Esophagus (tissue), 2 donors: ENCODE results near the gene SNAPC4. TPM values are rescaled to one million over a fixed set of nuclear protein-coding genes. Genes with fewer than 3 reads are reported as not detected.

Source experiments
- H3K27ac ChIP-seq, 2 donors: one replicate each; pipeline ENCODE4 v1.5.1; 2013; ENCODE audit warnings: low read depth in 2 of 2, mild to moderate bottlenecking in 2 of 2, inconsistent platforms in 1 of 2, low read length in 1 of 2, moderate library complexity in 1 of 2
- H3K27me3 ChIP-seq, 2 donors: one replicate each; pipeline ENCODE4 v1.6.1; 2013; ENCODE audit warnings: low read length in 2 of 2, control low read depth in 1 of 2, mild to moderate bottlenecking in 1 of 2; ENCODE audit not compliant: insufficient read depth in 2 of 2, control insufficient read depth in 1 of 2
- H3K36me3 ChIP-seq, 2 donors: one replicate each; pipeline ENCODE4 v1.6.1; 2013; ENCODE audit warnings: low read length in 1 of 2; ENCODE audit not compliant: control insufficient read depth in 2 of 2, insufficient read depth in 2 of 2
- H3K4me1 ChIP-seq, 2 donors: one replicate each; pipeline ENCODE4 v1.6.1; 2013; ENCODE audit warnings: low read length in 1 of 2; ENCODE audit not compliant: control insufficient read depth in 2 of 2, insufficient read depth in 2 of 2
- H3K4me3 ChIP-seq, 2 donors: one replicate each; pipeline ENCODE4 v1.5.1; 2013; ENCODE audit warnings: low read length in 2 of 2, mild to moderate bottlenecking in 2 of 2, low read depth in 1 of 2, moderate library complexity in 1 of 2
- H3K9me3 ChIP-seq, 2 donors: one replicate each; pipeline ENCODE4 v1.6.1; 2013; ENCODE audit warnings: mild to moderate bottlenecking in 2 of 2, low read depth in 1 of 2, low read length in 1 of 2, moderate library complexity in 1 of 2; ENCODE audit not compliant: control insufficient read depth in 2 of 2, insufficient read depth in 1 of 2
- WGBS, 2 donors: extraction: QIAGEN DNeasy Blood & Tissue Kit; methylation state at CpG; one replicate each; pipeline ENCODE4 v1.1.7; 2013; 5-methylcytosine and 5-hydroxymethylcytosine counted together
- polyA plus RNA-seq, 2 donors: library from polyadenylated mRNA; stranded (reverse); fragments of 200-250 nt; gene quantifications; one replicate each; pipeline ENCODE4 v1.2.3, GENCODE V29; 2013
- donor health status: healthy with polysubstance abuse.
- donor health status: Bipolar disorder and iron deficiency.

Gene SNAPC4
- polyA plus RNA-seq, result 1 to 10 TPM; 3.5 to 6.6 TPM

GRCh38 chr9:136400038-136400834 is at the start of gene SNAPC4:
SNAPC4 (minus strand) TSS chr9:136400170; CDS start chr9:136398428, 1,742 bp downstream.
- 5% methylated on average over 68 to 71 of the region's 71 CpGs for WGBS, 2 donors
- Histone ChIP-seq H3K27me3 (no peaks in the 10 kb centered on the region), H3K9me3 (no peaks in the 10 kb centered on the region), H3K27ac (no peak within 1 kb of the TSS), H3K4me3 (peak within 1 kb of the TSS; percentile 90 to 93), H3K36me3 (peaks cover 10 to 40% of the 10 kb centered on the region in 2 donors), H3K4me1 (peaks cover 0 to 22% of the 10 kb centered on the region in 2 donors)

- Histone ChIP-seq H3K27ac (no peak overlapping the region), H3K4me1 (no peaks in the 10 kb centered on the region), H3K36me3 (peaks cover 21 to 62% of the 10 kb centered on the region in 2 donors), H3K9me3 (no peaks in the 10 kb centered on the region), H3K27me3 (no peaks in the 10 kb centered on the region), H3K4me3 (no peak overlapping the region)
- 89 to 92% methylated on average over 3 of the region's 3 CpGs for WGBS, 2 donors
These were observed 48.7 kb upstream of the SNAPC4 start for GRCh38 chr9:136448655-136449054.

GRCh38 chr9:136447173-136447778 is 47.3 kb upstream of the SNAPC4 start:
- 92 to 95% methylated on average over 27 of the region's 27 CpGs for WGBS, 2 donors
- Histone ChIP-seq H3K9me3 (no peaks in the 10 kb centered on the region), H3K36me3 (peaks cover 28 to 66% of the 10 kb centered on the region in 2 donors), H3K27me3 (no peaks in the 10 kb centered on the region), H3K4me1 (no peaks in the 10 kb centered on the region), H3K4me3 (no peak overlapping the region), H3K27ac (no peak overlapping the region)

GRCh38 chr9:136445799-136446198 is 45.8 kb upstream of the SNAPC4 start:
- Histone ChIP-seq H3K4me1 (no peaks in the 10 kb centered on the region), H3K27ac (no peak overlapping the region), H3K27me3 (no peaks in the 10 kb centered on the region), H3K9me3 (no peaks in the 10 kb centered on the region), H3K4me3 (no peak overlapping the region), H3K36me3 (peaks cover 32 to 69% of the 10 kb centered on the region in 2 donors)
- 83 to 89% methylated on average over 7 of the region's 7 CpGs for WGBS, 2 donors

- H3K4me3 ChIP-seq, result no peak overlapping the region
- H3K27ac ChIP-seq, result no peak overlapping the region
- H3K4me1 ChIP-seq, result peaks cover 0 to 5% of the 10 kb centered on the region in 2 donors
- H3K36me3 ChIP-seq, result peaks cover 28 to 57% of the 10 kb centered on the region in 2 donors
- H3K27me3 ChIP-seq, result no peaks in the 10 kb centered on the region
- 89 to 92% methylated on average over 20 of the region's 20 CpGs for WGBS, 2 donors
- H3K9me3 ChIP-seq, result no peaks in the 10 kb centered on the region
These were observed 44.1 kb upstream of the SNAPC4 start for GRCh38 chr9:136444102-136444501.

- Histone ChIP-seq H3K36me3 (peaks cover 28 to 55% of the 10 kb centered on the region in 2 donors), H3K27me3 (no peaks in the 10 kb centered on the region), H3K4me1 (peaks cover 0 to 6% of the 10 kb centered on the region in 2 donors), H3K4me3 (no peak overlapping the region), H3K9me3 (no peaks in the 10 kb centered on the region), H3K27ac (no peak overlapping the region)
- WGBS, 2 donors, result 93 to 95% methylated on average over 7 of the region's 7 CpGs
These were observed 43.7 kb upstream of the SNAPC4 start for GRCh38 chr9:136443687-136444086.

GRCh38 chr9:136443087-136443486 is 43.1 kb upstream of the SNAPC4 start:
- Histone ChIP-seq H3K36me3 (peaks cover 28 to 49% of the 10 kb centered on the region in 2 donors), H3K4me1 (peaks cover 0 to 10% of the 10 kb centered on the region in 2 donors), H3K9me3 (no peaks in the 10 kb centered on the region), H3K27ac (no peak overlapping the region), H3K4me3 (no peak overlapping the region), H3K27me3 (no peaks in the 10 kb centered on the region)
- 95% methylated on average over 14 to 15 of the region's 15 CpGs for WGBS, 2 donors

- WGBS, 2 donors, result 86 to 91% methylated on average over 5 of the region's 5 CpGs
- H3K36me3 ChIP-seq, result peaks cover 24 to 45% of the 10 kb centered on the region in 2 donors
- no peak overlapping the region for H3K4me3 ChIP-seq
- H3K27me3 ChIP-seq, result no peaks in the 10 kb centered on the region
- H3K9me3 ChIP-seq, result no peaks in the 10 kb centered on the region
- peaks cover 0 to 15% of the 10 kb centered on the region in 2 donors for H3K4me1 ChIP-seq
- no peak overlapping the region for H3K27ac ChIP-seq
These were observed 42.3 kb upstream of the SNAPC4 start for GRCh38 chr9:136442265-136442664.

- 71 to 77% methylated on average over 17 of the region's 17 CpGs for WGBS, 2 donors
- Histone ChIP-seq H3K27me3 (no peaks in the 10 kb centered on the region), H3K36me3 (peaks cover 22 to 40% of the 10 kb centered on the region in 2 donors), H3K4me1 (peaks cover 0 to 15% of the 10 kb centered on the region in 2 donors), H3K27ac (no peak overlapping the region), H3K4me3 (no peak overlapping the region), H3K9me3 (no peaks in the 10 kb centered on the region)
These were observed 41.8 kb upstream of the SNAPC4 start for GRCh38 chr9:136441681-136442245.
